ENCODE results near the gene CYP4V2.

GRCh38 chr4:186189656-186190055, 1.7 kb upstream of the CYP4V2 start:
- no peak for TF ChIP-seq CTCF (IDR thresholded peaks at IDR 0.05; ENCODE audit: low read depth, low read length)
- TF ChIP-seq EZH2phosphoT487 (IDR thresholded peaks at IDR 0.05; ENCODE audit: low read depth): no peak
